Stomach (tissue), 4 donors: ENCODE measurements around the gene JSRP1.

Source experiments
- CTCF ChIP-seq, 7 experiments: fragments of 450-650 bp in 4 of 7; fragments of 200-600 bp in 3 of 7; sonication (generic) in 3 of 7; IDR thresholded peaks; one replicate each; pipeline ENCODE4 v1.5.1; 2016 to 2019; ENCODE audit warnings: antibody characterized with exemption in 7 of 7, control low read depth in 2 of 7, mild to moderate bottlenecking in 1 of 7
- POLR2A ChIP-seq, 4 donors: fragments of 450-650 bp; IDR thresholded peaks; one replicate each; pipeline ENCODE4 v1.6.1; 2016; ENCODE audit warnings: antibody characterized with exemption in 4 of 4, control low read depth in 2 of 4, mild to moderate bottlenecking in 1 of 4, moderate library complexity in 1 of 4
- POLR2AphosphoS5 ChIP-seq, 3 donors: sonication (generic); formaldehyde crosslinking; IDR thresholded peaks; one replicate each; pipeline ENCODE4 v1.6.1; 2016; ENCODE audit warnings: antibody characterized with exemption in 3 of 3

GRCh38 chr19:2246014-2246620, 10.1 kb downstream of the JSRP1 start:
- TF ChIP-seq CTCF (IDR thresholded peaks at IDR 0.05) (no peak), POLR2AphosphoS5 (IDR thresholded peaks at IDR 0.05) (no peak), POLR2A (IDR thresholded peaks at IDR 0.05) (no peak)
